Amniotic stem cell (primary cell): ENCODE data around the gene LIN9.
"Not testable (repeated sequence)": the region's sequence is repeated elsewhere in the genome, so short reads cannot be mapped to it uniquely, and the experiment has no call there.

Experiments
- DNase-seq: peaks from one replicate; lab custom pipeline; 2025; lab: John Stamatoyannopoulos, UW

Gene LIN9

DNA sequence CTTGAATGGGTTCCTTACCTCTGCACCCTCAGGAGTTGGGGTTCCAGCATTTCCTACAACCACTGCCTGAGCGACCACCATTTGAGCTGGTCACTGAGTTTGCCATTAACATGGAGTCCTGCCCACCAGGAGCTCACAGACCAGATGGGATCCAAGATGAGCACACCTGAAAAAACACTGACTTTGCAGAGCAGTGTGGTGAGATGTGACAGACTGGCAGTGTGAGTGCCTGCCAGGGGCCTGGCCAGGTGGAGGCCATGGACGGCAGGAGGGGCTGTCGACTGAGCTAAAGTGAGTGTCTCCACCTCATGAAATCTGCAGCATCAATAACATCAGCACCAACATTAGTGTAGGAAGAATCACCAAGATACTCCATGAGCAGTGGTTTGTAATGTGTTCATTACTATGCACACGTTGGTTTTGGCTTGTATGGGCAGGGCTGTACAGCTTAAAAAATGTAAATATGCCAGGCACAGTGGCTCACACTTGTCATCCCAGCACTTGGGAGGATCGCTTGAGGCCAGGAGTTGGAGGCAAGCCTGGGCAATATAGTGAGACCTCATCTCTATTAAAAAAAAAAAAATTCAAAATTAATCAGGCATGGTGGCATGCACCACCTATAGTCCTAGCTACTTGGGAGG lies 97.7 kb downstream of the LIN9 start:
- no peak for DNase-seq

DNA sequence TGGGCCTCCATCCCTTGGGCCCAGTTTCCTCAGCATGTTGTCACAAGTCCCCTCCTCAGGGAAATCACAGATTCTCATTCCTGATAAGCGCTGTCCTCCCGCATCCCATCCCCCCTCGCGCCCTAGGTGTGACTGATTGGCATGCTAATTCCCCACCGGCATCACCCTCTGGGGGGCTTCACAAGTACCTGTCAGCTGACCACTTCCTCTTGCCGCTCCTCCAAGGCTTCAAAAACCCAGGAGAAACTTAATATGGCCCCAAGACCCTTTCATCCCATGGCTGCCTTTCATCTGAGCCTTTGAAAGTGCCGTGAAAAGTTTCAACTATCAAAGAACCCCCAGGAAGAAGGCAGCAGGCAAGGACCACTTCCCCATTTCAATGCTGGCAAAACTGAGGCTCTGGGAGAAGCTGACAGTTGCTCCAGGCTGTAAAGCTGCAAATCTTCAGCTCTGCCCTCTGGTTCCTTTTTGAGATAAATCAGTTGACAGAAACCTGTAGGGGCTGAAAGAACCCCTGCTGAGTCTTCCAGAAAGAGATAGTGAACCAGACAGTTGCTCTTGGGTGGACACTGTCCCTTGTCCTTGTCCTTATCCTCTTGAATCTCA lies 98.3 kb downstream of the LIN9 start:
- no peak for DNase-seq

DNA sequence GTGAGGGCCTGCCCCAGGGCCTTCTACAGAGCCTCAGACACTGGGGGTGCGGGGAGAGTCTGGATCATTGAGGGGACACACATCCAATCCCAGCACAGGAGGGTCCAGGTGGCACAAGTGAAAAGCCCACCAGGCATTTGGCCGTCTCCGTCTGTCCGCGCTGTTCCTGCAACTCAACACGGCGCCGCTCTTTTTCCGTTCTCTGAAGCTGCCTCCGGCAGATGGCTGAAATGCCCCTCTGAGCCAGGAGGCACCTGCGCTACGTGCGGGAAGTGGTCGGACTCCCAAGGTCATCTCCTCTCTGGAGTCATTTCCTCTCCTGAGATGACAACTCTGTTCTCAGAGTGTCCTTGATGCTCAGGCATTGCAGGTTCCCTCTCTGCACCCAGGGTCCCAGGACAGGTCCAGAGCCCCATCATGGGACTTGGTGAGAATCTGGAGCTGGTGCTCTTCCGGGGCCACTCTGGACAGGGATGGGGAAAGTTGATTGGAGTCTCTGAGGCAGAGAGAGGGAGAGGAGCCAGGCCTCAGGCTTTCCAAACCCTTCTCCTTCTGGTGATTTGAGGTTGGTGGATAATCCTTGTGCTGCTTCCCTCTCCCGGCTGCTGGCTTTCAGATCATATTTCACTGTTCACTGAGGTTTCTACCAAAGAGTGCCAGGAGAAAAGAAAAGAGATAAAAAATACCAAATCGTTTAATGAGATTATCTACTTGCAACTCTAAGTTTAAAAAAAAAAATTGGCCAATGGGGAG lies 99.5 kb downstream of the LIN9 start:
- no peak for DNase-seq

DNA sequence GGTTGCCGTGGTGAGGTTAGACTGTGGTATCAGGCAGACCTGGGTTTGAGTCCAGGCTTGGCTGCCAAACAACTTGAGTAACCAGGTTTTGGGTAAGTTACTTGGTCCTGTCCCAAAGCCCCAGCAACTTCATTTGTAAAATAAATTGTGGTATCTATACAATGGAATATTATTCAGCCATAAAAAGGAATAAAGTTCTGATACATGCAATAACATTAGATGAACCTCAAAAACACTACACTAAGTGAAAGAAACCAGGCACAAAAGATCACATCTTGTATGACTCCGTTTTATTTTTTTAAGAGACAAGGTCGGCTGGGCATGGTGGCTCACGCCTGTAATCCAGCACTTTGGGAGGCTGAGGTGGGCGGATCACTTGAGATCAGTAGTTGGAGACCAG lies 101.9 kb downstream of the LIN9 start:
- no peak for DNase-seq

DNA sequence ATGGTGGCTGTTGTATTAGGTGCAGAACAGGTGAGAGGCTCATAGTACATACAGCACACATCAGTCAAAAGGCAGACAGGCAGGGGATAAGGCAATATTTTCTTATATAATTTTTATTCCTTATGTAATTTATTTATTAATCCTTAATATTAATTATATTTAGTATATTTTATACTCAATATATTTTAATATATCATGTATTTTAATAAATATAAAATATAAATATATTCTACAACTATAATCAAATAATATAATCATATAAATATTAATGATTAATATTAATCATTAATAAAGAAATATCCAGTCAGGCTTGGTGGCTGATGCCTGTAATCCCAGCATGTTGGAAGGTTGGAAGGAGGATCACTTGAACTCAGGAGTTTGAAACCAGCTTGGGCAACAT lies 104.8 kb downstream of the LIN9 start:
- DNase-seq = no peak

DNA sequence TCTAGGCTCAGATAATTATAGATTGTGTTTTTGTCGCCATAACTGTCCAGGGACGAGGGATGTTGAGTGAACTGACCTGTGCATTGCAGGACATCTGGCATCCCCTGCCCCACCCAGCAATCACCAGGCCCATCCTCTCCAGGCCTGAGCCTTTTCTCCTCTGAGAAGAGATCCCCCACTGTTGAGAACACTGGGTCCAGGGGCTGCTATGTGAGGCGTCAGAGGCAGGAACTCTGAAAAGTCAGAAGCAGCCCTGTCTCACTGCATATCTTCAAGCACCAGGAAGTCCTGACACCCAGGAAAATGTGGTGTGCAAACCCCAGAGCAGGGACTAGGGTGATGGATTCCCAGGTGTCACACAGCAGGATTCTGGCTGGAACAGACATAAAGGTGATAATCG lies 105.3 kb downstream of the LIN9 start:
- DNase-seq = no peak

DNA sequence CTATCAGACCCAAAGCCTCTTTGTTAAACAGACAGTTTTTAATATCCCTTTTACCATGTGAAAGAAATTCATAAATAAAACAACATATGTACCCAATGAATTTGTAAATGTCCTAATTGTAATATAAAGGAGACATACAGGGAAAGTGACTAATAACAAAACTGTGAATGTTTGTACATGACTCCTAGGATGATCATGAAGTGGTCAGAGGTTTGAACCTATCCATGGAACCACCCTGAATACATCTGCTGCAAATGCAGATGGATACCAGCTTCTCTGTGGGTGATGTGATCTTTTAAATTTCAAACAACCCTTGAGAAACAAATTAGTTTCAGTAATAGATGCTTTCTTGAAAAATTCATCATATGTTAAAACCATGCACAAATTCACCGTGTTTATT lies 105.7 kb downstream of the LIN9 start:
- no peak for DNase-seq

DNA sequence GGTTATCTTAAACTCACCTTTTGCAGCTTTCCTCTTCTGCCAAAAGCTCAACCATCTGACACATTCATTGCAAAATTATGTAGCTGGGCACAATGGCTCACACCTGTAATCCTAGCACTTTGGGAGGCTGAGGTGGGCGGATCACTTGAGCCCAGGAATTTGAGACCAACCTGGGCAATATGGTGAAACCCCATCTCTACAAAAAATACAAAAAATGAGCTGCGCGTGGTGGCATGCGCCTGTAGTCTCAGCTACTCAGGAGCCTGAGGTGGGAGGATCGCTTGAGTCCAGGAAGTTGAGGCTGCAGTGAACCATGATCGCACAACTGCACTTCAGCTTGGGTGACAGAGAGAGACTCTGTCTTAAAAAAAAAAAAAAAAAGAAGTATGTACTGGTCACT lies 106.3 kb downstream of the LIN9 start:
- not testable (repeated sequence) for DNase-seq

DNA sequence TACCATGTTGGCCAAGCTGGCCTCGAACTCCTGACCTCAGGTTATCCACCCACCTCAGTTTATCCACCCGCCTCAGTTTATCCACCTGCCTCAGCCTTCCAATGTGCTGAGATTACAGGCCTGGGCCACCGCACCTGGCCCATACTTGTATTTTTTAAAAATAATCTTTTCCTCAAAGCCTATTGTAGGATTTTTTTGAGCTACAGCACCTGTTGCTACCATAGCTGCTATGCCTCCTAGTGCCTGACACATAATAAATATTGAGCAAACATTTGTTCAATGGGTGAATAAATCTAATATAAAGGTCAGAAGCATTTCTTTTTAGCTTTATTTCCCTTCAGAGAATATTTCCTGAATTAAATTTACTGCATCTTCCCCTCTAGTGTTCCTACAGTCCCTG lies 106.7 kb downstream of the LIN9 start:
- DNase-seq = no peak

DNA sequence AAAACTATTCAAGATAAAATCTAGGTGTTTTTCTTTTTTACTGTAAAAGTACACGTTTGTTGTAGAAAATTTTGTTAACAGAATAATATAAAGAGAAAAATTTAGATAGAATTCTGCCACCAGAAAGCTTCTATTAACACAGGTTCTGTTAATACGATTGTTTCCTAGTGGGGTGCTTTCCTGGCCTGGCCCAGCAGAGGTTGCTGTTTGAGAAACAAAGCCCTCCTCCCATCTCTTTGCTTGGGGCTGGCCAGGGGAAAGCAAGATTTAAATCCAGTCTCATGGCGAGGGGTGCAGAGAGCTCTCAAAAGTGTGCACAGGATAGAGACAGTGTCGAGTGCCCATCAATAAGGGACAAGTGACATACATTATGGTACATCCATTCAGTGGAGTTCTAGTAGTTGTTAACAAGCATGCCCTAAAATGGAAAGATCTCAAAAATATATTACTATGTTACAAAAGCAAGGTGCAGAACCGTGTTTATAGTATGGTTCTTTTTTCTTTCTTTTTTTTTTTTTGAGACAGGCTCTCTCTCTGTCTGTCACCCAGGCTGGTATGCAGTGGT lies 107.9 kb downstream of the LIN9 start:
- DNase-seq = no peak

DNA sequence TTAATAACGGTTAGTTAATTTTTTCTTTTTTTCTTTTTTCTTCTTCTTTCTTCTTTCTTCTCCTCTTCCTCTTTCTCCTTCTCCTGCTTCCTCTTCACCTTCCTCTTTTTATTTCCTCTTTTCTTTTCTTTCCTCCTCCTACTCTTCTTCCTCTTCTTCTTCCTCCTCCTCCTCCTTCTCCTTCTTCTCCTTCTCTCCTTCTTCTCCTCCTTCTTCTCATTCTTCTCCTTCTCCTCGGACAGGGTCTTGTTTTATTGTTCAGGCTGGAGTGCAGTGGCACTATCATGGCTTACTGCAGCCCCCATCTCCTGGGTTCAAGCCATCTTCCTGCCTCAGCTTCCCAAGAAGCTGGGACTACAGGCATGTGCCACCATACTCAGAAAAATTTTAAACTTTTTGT lies 109.0 kb downstream of the LIN9 start:
- DNase-seq = no peak

DNA sequence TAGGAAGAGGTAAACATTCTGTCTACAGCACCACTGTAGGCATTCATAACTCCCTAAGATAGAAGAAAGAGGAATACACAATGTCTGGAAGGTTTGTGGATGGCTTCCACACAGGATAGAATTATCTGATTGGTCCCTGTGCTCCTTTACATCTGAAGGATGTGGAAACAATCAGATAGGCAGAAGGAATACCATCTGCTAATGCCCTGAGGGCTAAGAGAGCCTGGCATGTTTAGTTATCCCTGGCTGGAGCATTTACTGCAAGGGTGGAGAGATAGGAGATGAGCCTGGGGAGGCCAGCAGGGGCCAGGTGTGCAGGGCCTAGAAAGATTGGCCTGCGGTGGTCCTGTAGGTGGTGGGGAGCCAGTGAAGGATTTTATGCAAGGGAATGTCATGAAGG lies 113.8 kb downstream of the LIN9 start:
- DNase-seq = no peak

DNA sequence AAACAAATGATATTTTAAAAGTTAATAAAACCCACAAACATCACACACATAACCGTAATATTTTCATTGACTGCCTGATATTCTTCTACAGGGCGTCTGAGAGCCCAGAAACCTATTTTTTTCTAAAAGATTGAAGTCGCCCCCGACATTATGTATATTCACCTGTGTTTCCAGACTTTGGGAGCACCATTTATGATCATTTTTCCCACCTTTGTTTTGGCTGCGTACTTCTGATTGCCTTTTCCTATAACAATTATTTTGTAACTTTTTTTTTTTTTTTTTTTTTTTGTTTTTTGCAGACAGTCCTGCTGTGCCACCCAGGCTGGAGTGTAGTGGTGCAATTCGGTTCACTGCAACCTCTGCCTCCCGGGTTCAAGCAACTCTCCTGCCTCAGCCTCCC lies 121.6 kb downstream of the LIN9 start:
- no peak for DNase-seq

DNA sequence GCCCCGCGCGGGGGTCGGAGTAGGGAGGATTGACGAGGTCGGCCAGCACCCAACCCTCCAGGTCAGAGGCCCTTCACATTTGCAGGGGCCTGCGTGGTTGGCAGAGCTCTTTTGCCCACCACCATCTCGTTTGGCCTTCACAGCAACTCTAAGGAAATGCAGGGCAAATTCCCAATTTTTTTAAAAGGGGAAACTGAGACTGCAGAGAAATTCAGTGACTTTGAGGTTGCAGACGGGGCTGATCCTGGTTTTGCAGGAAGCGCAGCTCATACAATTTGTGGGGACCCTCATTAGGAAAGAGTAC lies 122.0 kb downstream of the LIN9 start:
- DNase-seq = no peak

DNA sequence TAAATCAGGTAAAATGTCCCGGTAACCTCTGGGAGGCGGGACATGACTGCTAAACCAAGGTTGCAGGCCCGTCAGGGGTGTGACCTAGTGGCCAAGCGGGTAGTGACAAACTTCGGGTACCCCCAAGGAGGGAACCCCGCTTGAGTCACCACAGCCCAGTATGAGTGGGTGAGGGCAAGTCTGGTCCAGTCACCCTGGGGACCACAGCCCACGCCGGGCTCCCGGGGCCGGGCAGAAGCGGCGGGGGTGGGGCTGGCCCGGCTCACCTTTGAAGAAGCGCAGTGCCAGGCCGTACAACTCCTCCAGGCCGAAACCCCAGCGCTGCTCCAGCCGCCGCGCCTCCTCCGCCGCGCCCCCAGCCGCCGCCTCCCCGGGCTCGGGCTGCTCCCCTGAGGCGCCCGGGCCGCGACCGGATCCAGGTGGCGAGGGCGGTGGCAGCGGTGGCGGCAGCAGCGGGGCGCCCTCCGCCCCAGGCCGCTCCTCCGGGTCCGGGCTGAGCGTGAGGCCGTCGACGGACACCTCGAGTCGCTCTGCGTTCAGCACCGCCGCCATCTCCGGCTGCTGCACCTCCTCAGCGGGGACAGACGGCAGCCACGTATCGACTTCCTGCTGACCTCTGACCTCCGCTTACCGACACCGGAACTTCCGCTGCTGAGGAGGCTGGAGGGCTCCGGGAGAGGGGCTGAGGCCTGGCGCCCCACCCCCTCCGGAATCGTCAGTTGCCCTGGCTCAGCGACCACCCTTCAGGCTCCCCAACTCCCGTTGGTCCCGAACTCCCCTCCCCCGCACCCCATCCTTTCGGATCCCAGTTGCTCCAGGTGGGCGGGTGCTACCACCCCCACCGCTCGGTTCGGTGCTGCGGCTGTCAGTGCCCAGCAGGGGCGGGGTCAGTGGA lies 122.6 kb downstream of the LIN9 start, which contains the start of gene ACBD3:
TSS of gene ACBD3 (minus strand) at position 618 of the 895 bp plus-strand sequence. CDS start at position 552, 66 bp downstream.
- DNase-seq = peak; percentile 69

DNA sequence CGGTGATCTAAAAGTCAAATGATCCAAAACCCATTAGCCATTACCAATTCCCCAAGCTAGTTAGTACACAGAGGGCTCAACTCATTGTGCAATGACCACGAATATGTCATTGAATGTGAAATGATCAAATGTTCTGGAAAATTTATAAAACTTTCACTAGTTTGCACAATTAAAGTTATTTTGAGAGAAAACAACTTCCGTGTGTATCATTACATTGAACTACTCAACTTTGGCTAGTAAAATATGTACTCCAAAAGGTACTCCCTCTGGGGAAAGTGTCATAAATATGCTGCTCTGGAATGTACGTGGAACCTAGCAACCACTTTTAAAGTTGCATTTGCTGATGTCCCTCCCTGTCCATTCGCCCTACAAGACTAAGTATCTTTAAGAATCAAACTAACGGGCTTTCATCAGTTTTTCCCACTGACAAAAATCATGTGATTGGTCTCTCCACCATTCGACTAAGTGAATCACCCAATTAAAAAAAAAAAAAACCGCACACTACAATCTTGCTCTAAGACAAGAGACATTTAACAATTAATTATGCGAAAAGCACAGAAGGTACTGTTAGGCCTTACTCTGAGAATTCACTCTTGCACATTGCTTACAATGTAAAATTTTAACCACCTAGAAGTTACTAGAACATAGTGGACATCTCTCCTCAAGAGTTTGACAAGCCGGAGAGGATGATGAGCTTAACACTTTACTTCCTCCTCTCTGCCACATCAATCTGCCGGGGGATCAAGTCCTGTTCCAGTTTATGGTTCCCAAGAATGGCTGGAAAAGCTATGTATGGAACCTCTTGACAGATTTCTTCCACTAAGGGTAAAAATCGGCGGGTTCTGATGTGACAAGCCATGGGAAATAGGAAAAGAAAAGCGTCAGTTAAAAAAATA lies 123.6 kb downstream of the LIN9 start:
- no peak for DNase-seq

DNA sequence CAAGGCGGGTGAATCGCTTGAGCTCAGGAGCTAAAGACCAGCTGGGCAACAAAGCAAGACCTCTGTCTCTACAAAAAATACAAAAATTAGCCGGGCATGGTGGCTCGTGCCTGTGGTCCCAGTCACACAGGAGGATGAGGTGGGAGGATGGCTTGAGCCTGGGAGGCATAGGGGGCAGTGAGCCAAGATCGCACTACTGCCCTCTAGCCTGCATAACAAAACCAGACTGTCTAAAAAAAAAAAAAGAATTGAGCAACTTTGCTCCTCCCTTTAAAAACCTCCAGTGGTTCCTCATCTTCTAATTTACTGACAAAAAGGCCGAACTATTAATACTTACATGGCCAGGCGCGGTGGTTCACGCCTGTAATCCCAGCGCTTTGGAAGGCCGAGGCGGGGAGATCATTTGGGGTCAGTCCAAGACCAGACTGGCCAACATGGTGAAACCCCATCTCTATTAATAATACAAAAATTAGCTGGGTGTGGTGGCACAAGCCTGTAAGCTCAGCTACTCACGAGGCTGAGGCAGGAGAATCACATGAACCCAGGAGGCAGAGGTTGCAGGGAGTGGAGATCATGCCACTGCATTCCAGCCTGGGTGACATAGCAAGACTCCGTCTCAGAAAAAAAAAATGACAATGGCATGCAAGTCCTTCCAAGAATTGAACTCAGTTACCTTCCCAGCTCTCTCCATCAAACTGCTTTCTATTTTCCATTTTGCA lies 126.8 kb downstream of the LIN9 start:
- DNase-seq = no peak
